ENCODE results near the gene PTPRU. TPM values are rescaled to one million over a fixed set of nuclear protein-coding genes. Genes with fewer than 3 reads are reported as not detected.
A peak's percentile ranks its signal among the peaks of the same experiment; 100 is the strongest.

The PTPRU gene
- total RNA-seq, 4 donors from 2014 or later: 15.0 to 46.7 (median 29.0) TPM

DNA sequence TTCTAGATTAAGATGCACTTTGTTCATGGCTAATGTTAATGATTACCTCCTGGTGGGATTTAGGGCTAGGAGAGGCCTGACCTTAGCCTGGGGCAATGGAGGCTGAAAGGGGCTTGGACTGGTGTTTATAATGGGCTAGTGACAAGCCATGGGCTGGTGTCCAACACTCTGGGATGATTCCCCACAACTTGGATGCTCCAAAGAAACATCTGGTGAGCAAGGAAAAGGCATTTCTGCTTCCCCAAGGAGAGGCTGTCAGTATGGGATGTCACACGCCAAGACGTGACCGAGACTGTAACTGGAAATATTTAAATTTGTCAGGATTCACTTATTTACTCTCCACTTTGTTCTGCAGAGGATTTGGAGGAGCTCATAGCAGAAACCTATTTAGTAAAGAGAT is 45.2 kb downstream of the PTPRU start:
- Histone ChIP-seq H3K27me3 (no peaks in the 10 kb centered on the region), H3K9me3 (no peaks in the 10 kb centered on the region), H3K4me3 (no peak overlapping the region), H3K4me1 (no peaks in the 10 kb centered on the region), H3K36me3 (peaks cover 2% of the 10 kb centered on the region), H3K27ac (no peak overlapping the region)
- DNase-seq (ENCODE audit: low spot score in 2 of 2): no peak
- 74% methylated on average over 3 of the region's 3 CpGs for WGBS
- no peak for TF ChIP-seq POLR2A (IDR thresholded peaks at IDR 0.05)
- no peak for TF ChIP-seq EP300 (IDR thresholded peaks at IDR 0.05)
- no peak for TF ChIP-seq CTCF (IDR thresholded peaks at IDR 0.05)
- no peak for TF ChIP-seq POLR2AphosphoS5 (IDR thresholded peaks at IDR 0.05)

DNA sequence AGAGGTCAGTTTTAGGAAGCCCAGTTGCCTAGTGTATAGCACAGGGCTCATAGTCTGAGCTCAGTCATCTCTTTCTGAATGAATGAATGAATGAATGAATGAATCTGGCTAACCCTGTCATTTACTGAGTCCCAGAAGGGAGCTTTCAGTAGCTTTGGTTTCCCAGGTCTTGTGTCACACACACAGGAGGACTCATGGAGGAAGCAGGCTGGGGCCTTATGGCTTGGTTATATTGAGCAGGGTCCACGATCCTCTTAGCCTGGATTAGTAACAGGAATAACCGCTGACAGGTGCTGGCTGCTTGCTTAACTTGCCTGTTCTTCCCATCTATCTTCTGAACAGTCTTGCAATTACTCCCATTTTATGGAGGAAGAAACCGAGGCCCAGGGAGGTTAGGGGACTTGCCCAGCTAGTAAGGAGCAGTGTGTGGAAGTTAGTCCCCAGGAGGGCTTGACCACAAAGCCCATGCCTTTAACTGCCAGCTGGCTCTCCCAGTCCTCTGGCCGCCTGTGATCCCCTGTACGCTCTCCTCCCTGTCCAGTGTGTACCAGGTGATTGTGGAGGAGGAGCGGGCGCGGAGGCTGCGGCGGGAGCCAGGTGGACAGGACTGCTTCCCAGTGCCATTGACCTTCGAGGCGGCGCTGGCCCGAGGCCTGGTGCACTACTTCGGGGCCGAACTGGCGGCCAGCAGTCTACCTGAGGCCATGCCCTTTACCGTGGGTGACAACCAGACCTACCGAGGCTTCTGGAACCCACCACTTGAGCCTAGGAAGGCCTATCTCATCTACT is 46.0 kb downstream of the PTPRU start:
- Histone ChIP-seq H3K4me3 (no peak overlapping the region), H3K9me3 (no peaks in the 10 kb centered on the region), H3K27me3 (no peaks in the 10 kb centered on the region), H3K4me1 (no peaks in the 10 kb centered on the region), H3K36me3 (peaks cover 2% of the 10 kb centered on the region), H3K27ac (no peak overlapping the region)
- peak in 1 of 2 donors; percentile 72 for DNase-seq (ENCODE audit: low spot score in 2 of 2)
- TF ChIP-seq CTCF (IDR thresholded peaks at IDR 0.05) (no peak), EP300 (IDR thresholded peaks at IDR 0.05) (no peak), POLR2A (IDR thresholded peaks at IDR 0.05) (no peak)
- WGBS: 98% methylated on average over 10 of the region's 19 CpGs

GRCh38 chr1:29282924-29283803 is 46.8 kb downstream of the PTPRU start:
- Histone ChIP-seq H3K36me3 (peaks cover 2% of the 10 kb centered on the region), H3K27me3 (no peaks in the 10 kb centered on the region), H3K4me3 (no peak overlapping the region), H3K9me3 (no peaks in the 10 kb centered on the region), H3K4me1 (no peaks in the 10 kb centered on the region), H3K27ac (no peak overlapping the region)
- no peak for TF ChIP-seq CTCF (IDR thresholded peaks at IDR 0.05)
- TF ChIP-seq POLR2A (IDR thresholded peaks at IDR 0.05): no peak
- TF ChIP-seq EP300 (IDR thresholded peaks at IDR 0.05): no peak
- TF ChIP-seq POLR2AphosphoS5 (IDR thresholded peaks at IDR 0.05): no peak
- DNase-seq (ENCODE audit: low spot score in 2 of 2): peak in 1 of 2 donors; percentile 78
- 48% methylated on average over 16 of the region's 16 CpGs for WGBS

DNA sequence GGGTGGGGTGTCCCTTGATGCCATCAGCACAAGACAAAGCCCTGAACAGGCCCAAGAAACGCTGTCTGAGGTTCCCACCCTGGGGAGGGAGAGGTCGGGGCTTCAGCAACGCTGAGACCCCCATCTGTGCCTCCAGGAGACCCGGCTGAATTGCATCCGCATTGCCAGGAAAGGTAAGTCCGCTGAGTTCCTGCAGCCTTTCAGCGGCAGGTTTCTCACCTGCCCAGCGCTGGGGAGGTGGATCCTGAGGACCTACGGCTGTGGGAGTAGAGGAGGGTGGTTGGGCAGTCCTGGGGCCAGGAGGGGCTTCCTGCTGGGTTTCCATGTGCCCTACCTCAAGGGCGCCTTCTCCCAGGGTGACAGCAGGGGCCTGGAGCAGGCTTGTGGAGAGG is 47.5 kb downstream of the PTPRU start:
- Histone ChIP-seq H3K9me3 (no peaks in the 10 kb centered on the region), H3K36me3 (peaks cover 2% of the 10 kb centered on the region), H3K4me1 (no peaks in the 10 kb centered on the region), H3K27ac (no peak overlapping the region), H3K27me3 (no peaks in the 10 kb centered on the region), H3K4me3 (no peak overlapping the region)
- 80% methylated on average over 1 of the region's 10 CpGs for WGBS
- peak in 1 of 2 donors; percentile 59 for DNase-seq (ENCODE audit: low spot score in 2 of 2)
- TF ChIP-seq POLR2A (IDR thresholded peaks at IDR 0.05): no peak
- no peak for TF ChIP-seq EP300 (IDR thresholded peaks at IDR 0.05)
- no peak for TF ChIP-seq POLR2AphosphoS5 (IDR thresholded peaks at IDR 0.05)
- TF ChIP-seq CTCF (IDR thresholded peaks at IDR 0.05): no peak

Data from suprapubic skin (tissue), 4 donors.